ENCODE results near the gene BTLA.

BTLA gene

DNA sequence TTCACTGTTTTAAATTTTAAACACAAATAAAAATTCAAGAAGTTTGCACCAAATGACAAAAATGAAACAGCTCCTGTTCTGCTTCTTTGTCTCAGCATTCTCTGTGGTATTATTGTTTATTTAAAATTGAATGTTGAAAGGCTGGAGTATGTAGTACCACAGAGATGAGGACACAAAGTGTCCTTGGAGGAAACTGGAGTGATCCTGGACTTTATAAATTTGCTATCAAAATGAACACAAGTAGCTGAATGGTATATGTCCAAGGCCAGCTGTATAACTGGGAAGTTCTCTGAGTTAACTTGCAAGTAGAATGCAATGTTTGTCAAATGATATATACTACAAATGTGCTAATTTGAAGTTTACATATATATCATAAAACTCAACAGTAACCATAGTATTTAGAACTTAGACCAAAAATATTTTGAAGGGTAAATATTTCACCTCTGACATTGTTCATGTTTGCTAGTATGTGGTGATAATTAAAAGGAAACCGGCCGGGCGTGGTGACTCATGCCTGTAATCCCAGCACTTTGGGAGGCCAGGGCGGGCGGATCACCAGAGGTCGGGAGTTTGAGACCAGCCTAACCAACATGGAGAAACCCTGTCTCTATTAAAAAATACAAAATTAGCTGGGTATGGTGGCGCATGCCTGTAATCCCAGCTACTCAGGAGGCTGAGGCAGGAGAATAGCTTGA lies 12.3 kb downstream of the BTLA start:
- Histone ChIP-seq H3K4me1 (ENCODE audit: low read length) (peaks cover 15% of the 10 kb centered on the region), H3K27me3 (replicated peaks; ENCODE audit: insufficient read depth, low read length) (no peaks in the 10 kb centered on the region), H3K27ac (ENCODE audit: low read length) (no peak overlapping the region), H4K20me1 (ENCODE audit: insufficient read depth, low read length) (no peaks in the 10 kb centered on the region), H3K9me3 (replicated peaks; ENCODE audit: insufficient read depth, low read length) (no peaks in the 10 kb centered on the region), H2AFZ (ENCODE audit: low read length) (no peak overlapping the region), H3F3A (ENCODE audit: insufficient read depth, low read length) (peaks cover 11% of the 10 kb centered on the region), H3K9me2 (replicated peaks; ENCODE audit: insufficient read depth, low read length) (no peaks in the 10 kb centered on the region), H3K79me2 (ENCODE audit: low read length) (no peaks in the 10 kb centered on the region), H3K36me3 (replicated peaks; ENCODE audit: insufficient read depth, low read length) (no peaks in the 10 kb centered on the region), H3K4me2 (ENCODE audit: low read depth, low read length) (no peak overlapping the region), H3K4me3 (ENCODE audit: low read length) (no peak overlapping the region), H3K9ac (ENCODE audit: low read length) (no peak overlapping the region)
- no peak for DNase-seq
- TF ChIP-seq, protein P1, sequence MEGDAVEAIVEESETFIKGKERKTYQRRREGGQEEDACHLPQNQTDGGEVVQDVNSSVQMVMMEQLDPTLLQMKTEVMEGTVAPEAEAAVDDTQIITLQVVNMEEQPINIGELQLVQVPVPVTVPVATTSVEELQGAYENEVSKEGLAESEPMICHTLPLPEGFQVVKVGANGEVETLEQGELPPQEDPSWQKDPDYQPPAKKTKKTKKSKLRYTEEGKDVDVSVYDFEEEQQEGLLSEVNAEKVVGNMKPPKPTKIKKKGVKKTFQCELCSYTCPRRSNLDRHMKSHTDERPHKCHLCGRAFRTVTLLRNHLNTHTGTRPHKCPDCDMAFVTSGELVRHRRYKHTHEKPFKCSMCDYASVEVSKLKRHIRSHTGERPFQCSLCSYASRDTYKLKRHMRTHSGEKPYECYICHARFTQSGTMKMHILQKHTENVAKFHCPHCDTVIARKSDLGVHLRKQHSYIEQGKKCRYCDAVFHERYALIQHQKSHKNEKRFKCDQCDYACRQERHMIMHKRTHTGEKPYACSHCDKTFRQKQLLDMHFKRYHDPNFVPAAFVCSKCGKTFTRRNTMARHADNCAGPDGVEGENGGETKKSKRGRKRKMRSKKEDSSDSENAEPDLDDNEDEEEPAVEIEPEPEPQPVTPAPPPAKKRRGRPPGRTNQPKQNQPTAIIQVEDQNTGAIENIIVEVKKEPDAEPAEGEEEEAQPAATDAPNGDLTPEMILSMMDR (IDR thresholded peaks at IDR 0.05; ENCODE audit: low read length): no peak
- no peak for TF ChIP-seq EZH2phosphoT487 (IDR thresholded peaks at IDR 0.05; ENCODE audit: low read length)
- no peak for TF ChIP-seq EZH2 (optimal IDR thresholded peaks at IDR 0.05; ENCODE audit: low read depth, low read length)

DNA sequence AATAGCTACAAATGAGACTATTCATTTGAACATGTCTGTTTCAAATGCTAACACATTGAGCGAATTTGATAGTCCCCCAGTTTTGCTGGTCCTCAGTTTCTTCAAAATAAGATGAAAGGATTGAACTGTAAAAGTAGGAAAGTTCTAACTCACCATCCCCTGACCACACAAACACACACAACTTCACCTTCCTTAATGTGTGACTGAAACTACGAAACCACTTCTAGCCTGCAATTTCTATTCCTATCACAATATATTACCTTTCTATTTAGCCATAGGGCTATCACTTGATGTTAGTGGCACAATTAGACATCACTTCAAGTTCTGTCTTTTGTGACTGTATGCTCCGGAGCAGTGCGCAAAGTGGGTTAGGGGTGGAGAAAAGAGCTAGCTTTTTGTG lies 14.9 kb downstream of the BTLA start:
- Histone ChIP-seq H3K27me3 (replicated peaks; ENCODE audit: insufficient read depth, low read length) (no peaks in the 10 kb centered on the region), H3F3A (ENCODE audit: insufficient read depth, low read length) (peaks cover 12% of the 10 kb centered on the region), H3K4me2 (ENCODE audit: low read depth, low read length) (no peak overlapping the region), H3K9ac (ENCODE audit: low read length) (no peak overlapping the region), H3K27ac (ENCODE audit: low read length) (no peak overlapping the region), H3K4me3 (ENCODE audit: low read length) (no peak overlapping the region), H3K4me1 (ENCODE audit: low read length) (peaks cover 26% of the 10 kb centered on the region), H2AFZ (ENCODE audit: low read length) (no peak overlapping the region), H3K9me3 (replicated peaks; ENCODE audit: insufficient read depth, low read length) (no peaks in the 10 kb centered on the region), H4K20me1 (ENCODE audit: insufficient read depth, low read length) (no peaks in the 10 kb centered on the region), H3K79me2 (ENCODE audit: low read length) (no peaks in the 10 kb centered on the region), H3K9me2 (replicated peaks; ENCODE audit: insufficient read depth, low read length) (no peaks in the 10 kb centered on the region), H3K36me3 (replicated peaks; ENCODE audit: insufficient read depth, low read length) (no peaks in the 10 kb centered on the region)
- DNase-seq: no peak
- TF ChIP-seq EZH2 (optimal IDR thresholded peaks at IDR 0.05; ENCODE audit: low read depth, low read length): no peak
- TF ChIP-seq EZH2phosphoT487 (IDR thresholded peaks at IDR 0.05; ENCODE audit: low read length): no peak
- TF ChIP-seq, protein P1 (IDR thresholded peaks at IDR 0.05; ENCODE audit: low read length): no peak

DNA sequence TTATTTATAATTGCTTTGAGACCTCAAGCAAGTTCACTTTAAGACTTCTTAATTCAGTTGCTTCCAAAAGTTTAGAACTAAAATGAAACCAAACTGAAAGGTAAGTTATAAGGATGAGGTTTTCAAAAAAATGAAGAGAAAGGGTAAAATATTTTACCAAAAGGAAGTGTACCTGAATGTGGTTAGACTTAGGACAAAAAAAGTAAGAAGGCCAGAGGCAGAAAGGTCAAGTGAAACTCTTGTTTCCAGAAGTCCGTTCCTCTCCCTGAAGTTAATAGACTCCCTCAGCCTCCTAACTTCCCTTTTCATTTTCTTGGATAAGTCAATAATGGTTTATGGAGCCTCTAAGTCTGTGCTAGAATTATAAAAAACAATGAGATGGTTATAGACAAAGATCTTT lies 16.6 kb downstream of the BTLA start:
- Histone ChIP-seq H3K27me3 (replicated peaks; ENCODE audit: insufficient read depth, low read length) (no peaks in the 10 kb centered on the region), H3K9me3 (replicated peaks; ENCODE audit: insufficient read depth, low read length) (no peaks in the 10 kb centered on the region), H3K36me3 (replicated peaks; ENCODE audit: insufficient read depth, low read length) (no peaks in the 10 kb centered on the region), H3K79me2 (ENCODE audit: low read length) (no peaks in the 10 kb centered on the region), H3K4me1 (ENCODE audit: low read length) (peaks cover 26% of the 10 kb centered on the region), H2AFZ (ENCODE audit: low read length) (no peak overlapping the region), H3K9ac (ENCODE audit: low read length) (no peak overlapping the region), H3K9me2 (replicated peaks; ENCODE audit: insufficient read depth, low read length) (no peaks in the 10 kb centered on the region), H3K27ac (ENCODE audit: low read length) (peak overlapping the region; percentile 11; the same call in 1 of the 2 replicates), H3K4me2 (ENCODE audit: low read depth, low read length) (peak overlapping the region; percentile 59), H3K4me3 (ENCODE audit: low read length) (no peak overlapping the region), H3F3A (ENCODE audit: insufficient read depth, low read length) (peaks cover 12% of the 10 kb centered on the region), H4K20me1 (ENCODE audit: insufficient read depth, low read length) (no peaks in the 10 kb centered on the region)
- no peak for TF ChIP-seq EZH2phosphoT487 (IDR thresholded peaks at IDR 0.05; ENCODE audit: low read length)
- TF ChIP-seq EZH2 (optimal IDR thresholded peaks at IDR 0.05; ENCODE audit: low read depth, low read length): no peak
- TF ChIP-seq, protein P1 (IDR thresholded peaks at IDR 0.05; ENCODE audit: low read length): no peak
- DNase-seq: peak; percentile 54
